GM23338 (cell line): ENCODE results near the gene ROBO1. TPM values are rescaled to one million over a fixed set of nuclear protein-coding genes. Genes with fewer than 3 reads are reported as not detected.

ENCODE experiments used
- ATAC-seq: fragments of 200-7000 bp; cut with Tn5 transposase; 3 replicates; pipeline ENCODE4 v1.9.1; 2020
- DNase-seq: peaks from one replicate; pipeline ENCODE4 v3.0.0-alpha.2; 2015; ENCODE audit warnings: low spot score
- H2AFZ ChIP-seq: fragments of 200-600 bp; sonication (generic); 2 replicates; pipeline ENCODE4 v1.8.0; 2016; ENCODE audit warnings: antibody characterized with exemption, mild to moderate bottlenecking, moderate library complexity
- H3F3A ChIP-seq: fragments of 200-600 bp; sonication (generic); replicated peaks from 2 replicates; pipeline ENCODE4 v1.8.0; 2017; ENCODE audit warnings: antibody characterized with exemption, mixed run types, low read depth
- H3K27ac ChIP-seq: fragments of 200-600 bp; sonication (generic); 2 replicates; pipeline ENCODE4 v1.6.1; 2016; ENCODE audit warnings: low read depth
- H3K27me3 ChIP-seq: fragments of 200-600 bp; sonication (generic); 2 replicates; pipeline ENCODE4 v1.8.0; 2016; ENCODE audit warnings: mild to moderate bottlenecking, mixed run types, moderate library complexity; ENCODE audit not compliant: insufficient read depth
- H3K36me3 ChIP-seq: fragments of 200-600 bp; sonication (generic); 2 replicates; pipeline ENCODE4 v1.8.0; 2016; ENCODE audit warnings: mild to moderate bottlenecking; ENCODE audit not compliant: insufficient read depth
- H3K4me1 ChIP-seq: fragments of 200-600 bp; sonication (generic); 2 replicates; pipeline ENCODE4 v1.8.0; 2016; ENCODE audit warnings: mild to moderate bottlenecking, moderate library complexity; ENCODE audit not compliant: insufficient read depth
- H3K4me2 ChIP-seq: fragments of 200-600 bp; sonication (generic); 2 replicates; pipeline ENCODE4 v1.7.1; 2017; ENCODE audit warnings: mixed run types
- H3K4me3 ChIP-seq: fragments of 200-600 bp; sonication (generic); 2 replicates; pipeline ENCODE4 v1.6.1; 2016; ENCODE audit warnings: mixed run types
- H3K79me2 ChIP-seq: fragments of 200-600 bp; sonication (generic); replicated peaks from 2 replicates; pipeline ENCODE4 v1.8.0; 2017; ENCODE audit warnings: mild to moderate bottlenecking; ENCODE audit not compliant: insufficient read depth
- H3K9me2 ChIP-seq: fragments of 200-600 bp; sonication (generic); 2 replicates; pipeline ENCODE4 v1.8.0; 2017; ENCODE audit not compliant: insufficient read depth
- H4K20me1 ChIP-seq: fragments of 200-600 bp; sonication (generic); replicated peaks from 2 replicates; pipeline ENCODE4 v1.8.0; 2017; ENCODE audit warnings: mild to moderate bottlenecking; ENCODE audit not compliant: insufficient read depth
- H3K27ac Mint-ChIP-seq: 2 replicates; pipeline ENCODE4 v1.8.0; 2020; ENCODE audit warnings: inconsistent platforms, mild to moderate bottlenecking, moderate library complexity, mixed read lengths
- H3K27me3 Mint-ChIP-seq: 3 replicates; pipeline ENCODE4 v1.8.0; 2022; ENCODE audit warnings: low read depth, mild to moderate bottlenecking, moderate library complexity, mixed read lengths, inconsistent platforms; ENCODE audit not compliant: insufficient read depth, poor library complexity
- H3K36me3 Mint-ChIP-seq: 3 replicates; pipeline ENCODE4 v1.8.0; 2021; ENCODE audit warnings: low read depth, mild to moderate bottlenecking, inconsistent platforms, moderate library complexity, mixed read lengths
- H3K4me1 Mint-ChIP-seq: 3 replicates; pipeline ENCODE4 v1.8.0; 2020; ENCODE audit warnings: mild to moderate bottlenecking, inconsistent platforms, mixed read lengths
- H3K4me3 Mint-ChIP-seq: 3 replicates; pipeline ENCODE4 v1.8.0; 2021; ENCODE audit warnings: moderate library complexity, mild to moderate bottlenecking, inconsistent platforms, mixed read lengths
- H3K9me3 Mint-ChIP-seq: 3 replicates; pipeline ENCODE4 v1.8.0; 2020; ENCODE audit warnings: moderate library complexity, mild to moderate bottlenecking, inconsistent platforms, mixed read lengths
- CREB1 ChIP-seq: fragments of 250-450 bp; sonication (Bioruptor Pico); IDR thresholded peaks from 2 replicates; pipeline ENCODE4 v1.5.0; 2020; ENCODE audit warnings: low read depth, mild to moderate bottlenecking, moderate library complexity
- STAT1 ChIP-seq: IDR thresholded peaks from one replicate; pipeline ENCODE4 v1.6.1; 2016; ENCODE audit warnings: antibody characterized with exemption; ENCODE audit not compliant: unreplicated experiment
- ZNF114 ChIP-seq: fragments of 250-450 bp; sonication (Bioruptor Pico); IDR thresholded peaks from 2 replicates; pipeline ENCODE4 v1.5.0; 2020; ENCODE audit warnings: mild to moderate bottlenecking, moderate library complexity
- ZNF331 ChIP-seq: fragments of 250-450 bp; sonication (Bioruptor Pico); IDR thresholded peaks from 2 replicates; pipeline ENCODE4 v1.5.0; 2020; ENCODE audit warnings: low read depth, mild to moderate bottlenecking, moderate library complexity
- polyA plus RNA-seq: library from polyadenylated mRNA; unstranded; fragments of >200 nt; fragmentation: Nextera tagmentation; extraction: Ambion mirVana; gene quantifications from 2 replicates; pipeline ENCODE4 v1.2.1, GENCODE V29; 2016
- total RNA-seq: library from RNA; depleted of rRNA; stranded (reverse); fragments of >200 nt; shearing (Covaris generic); gene quantifications from 2 replicates; pipeline ENCODE4 v1.2.3, GENCODE V29; 2014
- TF ChIP-seq, protein P1 (sequence below): IDR thresholded peaks from one replicate; pipeline ENCODE4 v1.6.1; 2018; ENCODE audit warnings: antibody characterized with exemption; ENCODE audit not compliant: unreplicated experiment
- TF ChIP-seq, protein P2 (sequence below): IDR thresholded peaks from 2 replicates; pipeline ENCODE4 v1.6.1; 2016; ENCODE audit warnings: antibody characterized with exemption
- TF ChIP-seq, protein P3 (sequence below): fragments of 250-450 bp; sonication (Bioruptor Pico); IDR thresholded peaks from 2 replicates; pipeline ENCODE4 v1.5.0; 2020; ENCODE audit warnings: mild to moderate bottlenecking, moderate library complexity

Gene ROBO1
- total and polyA plus RNA-seq, 2 experiments from 2014 or later, result 19.2 to 78.3 TPM

DNA sequence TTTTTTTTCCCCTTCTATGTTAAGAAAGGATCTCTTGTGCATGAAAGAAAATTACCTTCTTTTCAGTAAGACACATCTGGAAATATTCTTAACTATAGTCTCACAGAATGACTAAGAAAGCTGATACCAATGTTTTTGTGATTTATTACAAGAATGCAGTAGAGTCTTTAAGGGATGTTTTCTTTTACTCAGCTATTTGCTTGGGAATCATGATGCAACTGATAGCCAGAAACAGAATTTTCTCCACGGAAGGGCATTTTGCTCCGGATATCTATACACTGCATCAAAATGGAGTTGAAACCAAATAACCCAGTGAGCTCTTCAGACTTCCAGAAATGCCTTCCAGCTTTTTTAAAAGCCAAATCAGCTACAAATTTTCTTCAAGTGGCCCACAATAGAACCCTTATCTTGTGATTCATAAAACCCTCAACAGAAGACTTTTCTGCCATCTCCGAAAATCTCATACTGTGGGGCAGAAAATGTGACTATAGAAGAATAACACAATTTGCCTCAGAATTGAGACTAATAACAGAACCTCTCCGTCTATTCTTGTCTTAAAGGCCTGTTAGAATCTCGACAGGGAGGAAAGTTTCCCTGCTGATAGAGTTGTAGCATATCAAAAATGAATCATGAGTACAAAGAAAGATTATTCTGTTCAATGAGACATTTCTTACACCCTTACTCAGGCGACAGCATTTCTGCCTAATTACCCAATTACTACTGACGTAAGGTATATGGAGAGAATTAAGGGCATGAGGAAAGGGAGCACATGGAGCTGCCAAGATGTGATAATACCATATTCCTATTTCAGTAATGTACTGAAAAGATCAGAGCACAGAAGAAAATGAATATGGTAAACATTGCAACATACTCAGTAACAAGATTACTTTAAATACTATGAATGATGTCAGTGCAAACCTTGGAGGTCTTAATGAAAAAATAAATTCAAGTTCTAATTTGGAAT lies 900.1 kb downstream of the ROBO1 start:
- no peaks in the 10 kb centered on the region for H3K36me3 ChIP-seq
- H2AFZ ChIP-seq, result no peak overlapping the region
- H3K4me3 ChIP-seq, result no peak overlapping the region
- ATAC-seq, result no peak
- no peaks in the 10 kb centered on the region for H4K20me1 ChIP-seq
- H3K9me2 ChIP-seq, result no peaks in the 10 kb centered on the region
- Mint-ChIP-seq H3K4me3 (no peak overlapping the region), H3K4me1 (peaks cover 45% of the 10 kb centered on the region), H3K27me3 (peaks cover 2% of the 10 kb centered on the region), H3K9me3 (no peaks in the 10 kb centered on the region), H3K36me3 (no peaks in the 10 kb centered on the region), H3K27ac (no peak overlapping the region; the same call in 1 of the 2 replicates)
- no peak for TF ChIP-seq CREB1 (CRISPR knock-in tag)
- TF ChIP-seq, protein P1, sequence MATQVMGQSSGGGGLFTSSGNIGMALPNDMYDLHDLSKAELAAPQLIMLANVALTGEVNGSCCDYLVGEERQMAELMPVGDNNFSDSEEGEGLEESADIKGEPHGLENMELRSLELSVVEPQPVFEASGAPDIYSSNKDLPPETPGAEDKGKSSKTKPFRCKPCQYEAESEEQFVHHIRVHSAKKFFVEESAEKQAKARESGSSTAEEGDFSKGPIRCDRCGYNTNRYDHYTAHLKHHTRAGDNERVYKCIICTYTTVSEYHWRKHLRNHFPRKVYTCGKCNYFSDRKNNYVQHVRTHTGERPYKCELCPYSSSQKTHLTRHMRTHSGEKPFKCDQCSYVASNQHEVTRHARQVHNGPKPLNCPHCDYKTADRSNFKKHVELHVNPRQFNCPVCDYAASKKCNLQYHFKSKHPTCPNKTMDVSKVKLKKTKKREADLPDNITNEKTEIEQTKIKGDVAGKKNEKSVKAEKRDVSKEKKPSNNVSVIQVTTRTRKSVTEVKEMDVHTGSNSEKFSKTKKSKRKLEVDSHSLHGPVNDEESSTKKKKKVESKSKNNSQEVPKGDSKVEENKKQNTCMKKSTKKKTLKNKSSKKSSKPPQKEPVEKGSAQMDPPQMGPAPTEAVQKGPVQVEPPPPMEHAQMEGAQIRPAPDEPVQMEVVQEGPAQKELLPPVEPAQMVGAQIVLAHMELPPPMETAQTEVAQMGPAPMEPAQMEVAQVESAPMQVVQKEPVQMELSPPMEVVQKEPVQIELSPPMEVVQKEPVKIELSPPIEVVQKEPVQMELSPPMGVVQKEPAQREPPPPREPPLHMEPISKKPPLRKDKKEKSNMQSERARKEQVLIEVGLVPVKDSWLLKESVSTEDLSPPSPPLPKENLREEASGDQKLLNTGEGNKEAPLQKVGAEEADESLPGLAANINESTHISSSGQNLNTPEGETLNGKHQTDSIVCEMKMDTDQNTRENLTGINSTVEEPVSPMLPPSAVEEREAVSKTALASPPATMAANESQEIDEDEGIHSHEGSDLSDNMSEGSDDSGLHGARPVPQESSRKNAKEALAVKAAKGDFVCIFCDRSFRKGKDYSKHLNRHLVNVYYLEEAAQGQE, result no peak
- TF ChIP-seq, protein P2, sequence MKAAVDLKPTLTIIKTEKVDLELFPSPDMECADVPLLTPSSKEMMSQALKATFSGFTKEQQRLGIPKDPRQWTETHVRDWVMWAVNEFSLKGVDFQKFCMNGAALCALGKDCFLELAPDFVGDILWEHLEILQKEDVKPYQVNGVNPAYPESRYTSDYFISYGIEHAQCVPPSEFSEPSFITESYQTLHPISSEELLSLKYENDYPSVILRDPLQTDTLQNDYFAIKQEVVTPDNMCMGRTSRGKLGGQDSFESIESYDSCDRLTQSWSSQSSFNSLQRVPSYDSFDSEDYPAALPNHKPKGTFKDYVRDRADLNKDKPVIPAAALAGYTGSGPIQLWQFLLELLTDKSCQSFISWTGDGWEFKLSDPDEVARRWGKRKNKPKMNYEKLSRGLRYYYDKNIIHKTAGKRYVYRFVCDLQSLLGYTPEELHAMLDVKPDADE, result no peak
- H3K27me3 ChIP-seq, result no peaks in the 10 kb centered on the region
- peaks cover 6% of the 10 kb centered on the region; the same call in 1 of the 2 replicates for H3K79me2 ChIP-seq
- H3K4me1 ChIP-seq, result peaks cover 32% of the 10 kb centered on the region
- no peaks in the 10 kb centered on the region for H3F3A ChIP-seq
- H3K4me2 ChIP-seq, result peak overlapping the region; percentile 15; the same call in 1 of the 2 replicates
- DNase-seq, result no peak
- peak overlapping the region; percentile 10; the same call in 1 of the 2 replicates for H3K27ac ChIP-seq

DNA sequence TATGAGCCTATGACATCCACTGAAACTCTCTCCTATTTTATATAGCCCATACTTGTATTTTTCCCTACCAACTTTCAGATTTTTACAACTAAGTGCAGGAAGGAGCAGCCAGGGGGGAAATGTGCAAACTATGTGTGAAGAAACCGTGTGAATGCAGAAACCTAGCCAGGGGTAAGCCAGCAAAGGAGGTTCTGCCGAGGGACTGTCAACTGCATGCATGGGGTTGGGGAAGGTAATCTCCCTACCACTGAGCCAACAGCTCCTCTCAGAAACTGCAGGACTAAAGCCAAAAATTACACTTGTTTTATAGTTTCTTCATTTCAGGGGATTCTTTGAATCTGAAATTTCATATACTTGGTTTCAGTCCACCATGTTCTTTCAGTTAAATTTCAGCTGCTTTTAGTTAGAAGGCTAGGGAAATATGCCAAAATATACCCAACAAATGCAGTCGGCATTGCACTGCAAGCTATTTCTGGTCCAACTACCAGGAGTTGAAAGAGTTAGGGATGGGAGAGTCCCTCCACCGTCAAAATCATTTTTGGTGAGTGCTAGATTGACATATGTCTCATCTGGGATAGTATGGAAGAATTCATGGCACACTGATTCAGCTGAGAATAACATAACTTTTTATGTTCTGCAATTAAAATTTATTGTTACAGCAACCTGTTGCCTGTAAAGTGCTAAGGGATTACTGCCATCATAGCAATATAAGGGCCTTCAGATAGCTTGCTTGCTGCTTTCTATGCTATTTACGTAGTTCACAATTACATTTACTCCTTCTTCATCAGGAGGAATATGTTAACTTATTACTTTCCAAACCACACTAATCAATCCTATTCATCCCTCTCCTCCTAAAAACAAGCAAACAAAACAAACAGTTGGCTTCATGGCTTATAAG lies 904.2 kb downstream of the ROBO1 start:
- no peak for DNase-seq
- no peaks in the 10 kb centered on the region for H4K20me1 ChIP-seq
- peak; percentile 66 for ATAC-seq
- TF ChIP-seq ZNF114 (CRISPR knock-in tag) (no peak), STAT1 (no peak), ZNF331 (CRISPR knock-in tag) (no peak), CREB1 (CRISPR knock-in tag) (no peak)
- TF ChIP-seq, protein P3, sequence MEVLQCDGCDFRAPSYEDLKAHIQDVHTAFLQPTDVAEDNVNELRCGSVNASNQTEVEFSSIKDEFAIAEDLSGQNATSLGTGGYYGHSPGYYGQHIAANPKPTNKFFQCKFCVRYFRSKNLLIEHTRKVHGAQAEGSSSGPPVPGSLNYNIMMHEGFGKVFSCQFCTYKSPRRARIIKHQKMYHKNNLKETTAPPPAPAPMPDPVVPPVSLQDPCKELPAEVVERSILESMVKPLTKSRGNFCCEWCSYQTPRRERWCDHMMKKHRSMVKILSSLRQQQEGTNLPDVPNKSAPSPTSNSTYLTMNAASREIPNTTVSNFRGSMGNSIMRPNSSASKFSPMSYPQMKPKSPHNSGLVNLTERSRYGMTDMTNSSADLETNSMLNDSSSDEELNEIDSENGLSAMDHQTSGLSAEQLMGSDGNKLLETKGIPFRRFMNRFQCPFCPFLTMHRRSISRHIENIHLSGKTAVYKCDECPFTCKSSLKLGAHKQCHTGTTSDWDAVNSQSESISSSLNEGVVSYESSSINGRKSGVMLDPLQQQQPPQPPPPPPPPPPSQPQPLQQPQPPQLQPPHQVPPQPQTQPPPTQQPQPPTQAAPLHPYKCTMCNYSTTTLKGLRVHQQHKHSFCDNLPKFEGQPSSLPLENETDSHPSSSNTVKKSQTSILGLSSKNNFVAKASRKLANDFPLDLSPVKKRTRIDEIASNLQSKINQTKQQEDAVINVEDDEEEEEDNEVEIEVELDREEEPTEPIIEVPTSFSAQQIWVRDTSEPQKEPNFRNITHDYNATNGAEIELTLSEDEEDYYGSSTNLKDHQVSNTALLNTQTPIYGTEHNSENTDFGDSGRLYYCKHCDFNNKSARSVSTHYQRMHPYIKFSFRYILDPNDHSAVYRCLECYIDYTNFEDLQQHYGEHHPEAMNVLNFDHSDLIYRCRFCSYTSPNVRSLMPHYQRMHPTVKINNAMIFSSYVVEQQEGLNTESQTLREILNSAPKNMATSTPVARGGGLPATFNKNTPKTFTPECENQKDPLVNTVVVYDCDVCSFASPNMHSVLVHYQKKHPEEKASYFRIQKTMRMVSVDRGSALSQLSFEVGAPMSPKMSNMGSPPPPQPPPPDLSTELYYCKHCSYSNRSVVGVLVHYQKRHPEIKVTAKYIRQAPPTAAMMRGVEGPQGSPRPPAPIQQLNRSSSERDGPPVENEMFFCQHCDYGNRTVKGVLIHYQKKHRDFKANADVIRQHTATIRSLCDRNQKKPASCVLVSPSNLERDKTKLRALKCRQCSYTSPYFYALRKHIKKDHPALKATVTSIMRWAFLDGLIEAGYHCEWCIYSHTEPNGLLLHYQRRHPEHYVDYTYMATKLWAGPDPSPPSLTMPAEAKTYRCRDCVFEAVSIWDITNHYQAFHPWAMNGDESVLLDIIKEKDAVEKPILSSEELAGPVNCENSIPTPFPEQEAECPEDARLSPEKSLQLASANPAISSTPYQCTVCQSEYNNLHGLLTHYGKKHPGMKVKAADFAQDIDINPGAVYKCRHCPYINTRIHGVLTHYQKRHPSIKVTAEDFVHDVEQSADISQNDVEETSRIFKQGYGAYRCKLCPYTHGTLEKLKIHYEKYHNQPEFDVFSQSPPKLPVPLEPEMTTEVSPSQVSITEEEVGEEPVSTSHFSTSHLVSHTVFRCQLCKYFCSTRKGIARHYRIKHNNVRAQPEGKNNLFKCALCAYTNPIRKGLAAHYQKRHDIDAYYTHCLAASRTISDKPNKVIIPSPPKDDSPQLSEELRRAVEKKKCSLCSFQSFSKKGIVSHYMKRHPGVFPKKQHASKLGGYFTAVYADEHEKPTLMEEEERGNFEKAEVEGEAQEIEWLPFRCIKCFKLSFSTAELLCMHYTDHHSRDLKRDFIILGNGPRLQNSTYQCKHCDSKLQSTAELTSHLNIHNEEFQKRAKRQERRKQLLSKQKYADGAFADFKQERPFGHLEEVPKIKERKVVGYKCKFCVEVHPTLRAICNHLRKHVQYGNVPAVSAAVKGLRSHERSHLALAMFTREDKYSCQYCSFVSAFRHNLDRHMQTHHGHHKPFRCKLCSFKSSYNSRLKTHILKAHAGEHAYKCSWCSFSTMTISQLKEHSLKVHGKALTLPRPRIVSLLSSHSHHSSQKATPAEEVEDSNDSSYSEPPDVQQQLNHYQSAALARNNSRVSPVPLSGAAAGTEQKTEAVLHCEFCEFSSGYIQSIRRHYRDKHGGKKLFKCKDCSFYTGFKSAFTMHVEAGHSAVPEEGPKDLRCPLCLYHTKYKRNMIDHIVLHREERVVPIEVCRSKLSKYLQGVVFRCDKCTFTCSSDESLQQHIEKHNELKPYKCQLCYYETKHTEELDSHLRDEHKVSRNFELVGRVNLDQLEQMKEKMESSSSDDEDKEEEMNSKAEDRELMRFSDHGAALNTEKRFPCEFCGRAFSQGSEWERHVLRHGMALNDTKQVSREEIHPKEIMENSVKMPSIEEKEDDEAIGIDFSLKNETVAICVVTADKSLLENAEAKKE (CRISPR knock-in tag), result no peak

More for the DNA sequence above, 904.2 kb downstream of the ROBO1 start:
- H3F3A ChIP-seq, result no peaks in the 10 kb centered on the region
- H3K27ac ChIP-seq, result no peak overlapping the region
- Mint-ChIP-seq H3K4me1 (peaks cover 20% of the 10 kb centered on the region), H3K27ac (no peak overlapping the region), H3K4me3 (no peak overlapping the region), H3K36me3 (no peaks in the 10 kb centered on the region), H3K27me3 (peaks cover 5% of the 10 kb centered on the region), H3K9me3 (no peaks in the 10 kb centered on the region; the same call in 2 of the 3 replicates)
- no peaks in the 10 kb centered on the region for H3K9me2 ChIP-seq
- H2AFZ ChIP-seq, result no peak overlapping the region
- no peak overlapping the region for H3K4me3 ChIP-seq
- no peak overlapping the region for H3K4me2 ChIP-seq
- H3K4me1 ChIP-seq, result peaks cover 15% of the 10 kb centered on the region
- H3K36me3 ChIP-seq, result no peaks in the 10 kb centered on the region
- H3K79me2 ChIP-seq, result peaks cover 6% of the 10 kb centered on the region; the same call in 1 of the 2 replicates
- no peaks in the 10 kb centered on the region for H3K27me3 ChIP-seq
